GM12878 (cell line): ENCODE measurements around the gene RAD51B. TPM values are rescaled to one million over a fixed set of nuclear protein-coding genes. Genes with fewer than 3 reads are reported as not detected.

Source experiments
- ATAC-seq: fragments of 200-7000 bp; cut with Tn5 transposase; 3 replicates; pipeline ENCODE4 v1.9.1; 2020; ENCODE audit warnings: mild to moderate bottlenecking, moderate library complexity
- BruUV-seq: library from RNA; stranded (reverse); fragments of 400-500 nt; replicated peaks from 2 replicates; lab custom pipeline; 2021; lab: Mats Ljungman, UMichigan
- CTCF ChIA-PET: fragments of 300-600 bp; sonication (Branson Sonifier 250); formaldehyde crosslinking; extraction: SDS; loops from one replicate; lab custom pipeline; 2021; ENCODE audit warnings: inconsistent platforms; lab: Yijun Ruan, JAX
- POLR2A ChIA-PET: fragments of 350-600 bp; formaldehyde crosslinking; extraction: SDS; loops from one replicate; lab custom pipeline; 2021; ENCODE audit warnings: inconsistent platforms; lab: Charles Lee
- RAD21 ChIA-PET: fragments of 300-600 bp; sonication (Branson Sonifier 250); formaldehyde crosslinking; loops from one replicate; lab custom pipeline; 2023; ENCODE audit warnings: antibody characterized with exemption; ENCODE audit not compliant: unreplicated experiment; lab: Charles Lee
- SMC1A ChIA-PET: fragments of 300-600 bp; sonication (Branson Sonifier 250); formaldehyde crosslinking; loops from one replicate; lab custom pipeline; 2023; ENCODE audit not compliant: unreplicated experiment, uncharacterized antibody; lab: Charles Lee
- DNase-seq: peaks from one replicate; pipeline ENCODE4 v3.0.0-alpha.2; 2011; ENCODE audit warnings: low read depth, low spot score
- FAIRE-seq: peaks from 3 replicates; lab custom pipeline; 2011; peaks lifted over from hg19 to GRCh38; lab: Jason Lieb, UNC
- H2AFZ ChIP-seq: 2 replicates; pipeline ENCODE4 v1.6.0; 2011; ENCODE audit warnings: low read depth, low read length, control low read depth; ENCODE audit not compliant: control insufficient read depth
- H3K27ac ChIP-seq: 2 replicates; pipeline ENCODE4 v1.5.1; 2011; ENCODE audit warnings: control low read depth; ENCODE audit not compliant: control insufficient read depth, insufficient read depth
- H3K27me3 ChIP-seq, 2 experiments: replicated peaks in 1 of 2; 2 replicates each; pipeline versions ENCODE4 v1.6.0 to v1.6.1; 2011; ENCODE audit warnings: low read length in 1 of 2; ENCODE audit not compliant: control insufficient read depth in 2 of 2, insufficient read depth in 2 of 2
- H3K36me3 ChIP-seq, 2 experiments: 2 replicates each; pipeline ENCODE4 v1.5.1; 2011; ENCODE audit warnings: low read length in 1 of 2; ENCODE audit not compliant: control insufficient read depth in 2 of 2, insufficient read depth in 2 of 2
- H3K4me1 ChIP-seq: 2 replicates; pipeline ENCODE4 v1.6.1; 2011; ENCODE audit warnings: mild to moderate bottlenecking, low read length, moderate library complexity, mixed read lengths; ENCODE audit not compliant: control insufficient read depth, insufficient read depth
- H3K4me2 ChIP-seq: 2 replicates; pipeline ENCODE4 v1.6.0; 2011; ENCODE audit warnings: control low read depth; ENCODE audit not compliant: control insufficient read depth, insufficient read depth
- H3K4me3 ChIP-seq: fragments of 200-600 bp; sonication (generic); 2 replicates; pipeline ENCODE4 v1.5.1; 2016
- H3K79me2 ChIP-seq: 2 replicates; pipeline ENCODE4 v1.6.0; 2011; ENCODE audit warnings: low read length; ENCODE audit not compliant: control insufficient read depth, insufficient read depth
- H3K9ac ChIP-seq: 2 replicates; pipeline ENCODE4 v1.8.0; 2011; ENCODE audit warnings: low read length, control low read depth, mixed read lengths; ENCODE audit not compliant: control insufficient read depth, insufficient read depth
- H3K9me3 ChIP-seq: replicated peaks from 3 replicates; pipeline ENCODE4 v1.5.1; 2011; ENCODE audit warnings: mild to moderate bottlenecking, low read length; ENCODE audit not compliant: control insufficient read depth, insufficient read depth
- H4K20me1 ChIP-seq: 2 replicates; pipeline ENCODE4 v1.6.0; 2011; ENCODE audit not compliant: control insufficient read depth, insufficient read depth
- ASH2L ChIP-seq: fragments of 300-600, 200-600 bp; sonication (generic); IDR thresholded peaks from 2 replicates; pipeline ENCODE4 v1.6.1; 2017; ENCODE audit warnings: low read depth, mild to moderate bottlenecking, borderline replicate concordance
- BMI1 ChIP-seq: fragments of 450-650 bp; IDR thresholded peaks from 2 replicates; pipeline ENCODE4 v1.6.1; 2016; ENCODE audit warnings: mild to moderate bottlenecking, moderate library complexity, borderline replicate concordance
- BRCA1 ChIP-seq: IDR thresholded peaks from 2 replicates; pipeline ENCODE4 v1.6.1; 2011; ENCODE audit warnings: low read depth, low read length, improper control_type of control experiment
- CUX1 ChIP-seq: IDR thresholded peaks from 2 replicates; pipeline ENCODE4 v1.6.1; 2012; ENCODE audit warnings: improper control_type of control experiment, low read depth, low read length; ENCODE audit not compliant: insufficient replicate concordance
- EP300 ChIP-seq, 2 experiments: fragments of 150-350 bp in 1 of 2; IDR thresholded peaks; 2 replicates each; pipeline ENCODE4 v1.6.1; 2011 to 2012; ENCODE audit warnings: low read depth in 2 of 2, low read length in 2 of 2, borderline replicate concordance in 1 of 2, improper control_type of control experiment in 1 of 2, inconsistent platforms in 1 of 2; ENCODE audit not compliant: control insufficient read depth in 1 of 2
- ETV6 ChIP-seq, 2 experiments: fragments of 450-650 bp in 1 of 2; IDR thresholded peaks in 1 of 2; conservative IDR thresholded peaks in 1 of 2; 2 replicates each; pipeline ENCODE4 v1.6.1; 2014; ENCODE audit warnings: antibody characterized with exemption in 1 of 2, borderline replicate concordance in 1 of 2, low read depth in 1 of 2, mild to moderate bottlenecking in 1 of 2, moderate library complexity in 1 of 2
- NFIC ChIP-seq: IDR thresholded peaks from 2 replicates; pipeline ENCODE4 v1.6.1; 2012; ENCODE audit warnings: low read depth, mild to moderate bottlenecking, inconsistent platforms, low read length, moderate library complexity
- NR2C2 ChIP-seq: IDR thresholded peaks from 2 replicates; pipeline ENCODE4 v1.6.1; 2011; ENCODE audit warnings: borderline replicate concordance, low read depth; ENCODE audit not compliant: control insufficient read depth, insufficient read length
- RAD51 ChIP-seq: fragments of 450-650 bp; IDR thresholded peaks from 2 replicates; pipeline ENCODE4 v1.6.1; 2016; ENCODE audit warnings: moderate library complexity, mild to moderate bottlenecking, inconsistent platforms
- RB1 ChIP-seq: fragments of 450-650 bp; formaldehyde crosslinking; IDR thresholded peaks from 2 replicates; pipeline ENCODE4 v1.6.1; 2017; ENCODE audit warnings: mild to moderate bottlenecking, borderline replicate concordance
- YY1 ChIP-seq: IDR thresholded peaks from 2 replicates; pipeline ENCODE4 v1.6.1; 2011; ENCODE audit warnings: low read depth, mild to moderate bottlenecking, low read length
- ZBTB40 ChIP-seq: fragments of 450-650 bp; IDR thresholded peaks from 2 replicates; pipeline ENCODE4 v1.6.1; 2016; ENCODE audit warnings: mild to moderate bottlenecking, moderate library complexity, borderline replicate concordance
- ZNF24 ChIP-seq: fragments of 450-650 bp; IDR thresholded peaks from 2 replicates; pipeline ENCODE4 v1.6.1; 2017; ENCODE audit warnings: antibody characterized with exemption, mild to moderate bottlenecking
- ZZZ3 ChIP-seq: IDR thresholded peaks from 2 replicates; pipeline ENCODE4 v1.6.1; 2011; ENCODE audit warnings: low read depth; ENCODE audit not compliant: control insufficient read depth, insufficient read length
- in situ Hi-C: fragments of 300-500 bp; cut with MboI; formaldehyde crosslinking; loops from 9 replicates; pipeline ENCODE4 v1.14.3; 2018; ENCODE audit warnings: mixed read lengths
- intact Hi-C: fragments of 100-400 bp; cut with micrococcal nuclease; formaldehyde crosslinking; loops from one replicate; pipeline ENCODE4 v1.14.2; 2022; ENCODE audit not compliant: unreplicated experiment
- polyA plus RNA-seq, 11 experiments: library from polyadenylated mRNA; depleted of rRNA in 4 of 11; unstranded in 6 of 11; stranded (reverse) in 5 of 11; fragments of >200 nt; fragmentation: Nextera tagmentation in 4 of 11; fragmentation: Illumina TruSeq in 1 of 11; extraction: Ambion mirVana in 4 of 11; extraction: Trizol in 1 of 11; gene quantifications; 1 replicate in 1 of 11; 2 replicates in 10 of 11; pipeline versions ENCODE4 v1.2.1 to v1.2.3, GENCODE V29; 2011 to 2016; ENCODE audit warnings: inconsistent platforms in 2 of 11, missing spikeins in 2 of 11, low read depth in 1 of 11
- total RNA-seq, 4 experiments: library from RNA; depleted of rRNA in 3 of 4; stranded (reverse); fragments of >200 nt in 3 of 4; fragmentation: Illumina TruSeq in 1 of 4; extraction: Trizol in 1 of 4; gene quantifications; 2 replicates each; pipeline versions ENCODE4 v1.2.1 to v1.2.3, GENCODE V29; 2013 to 2021

The RAD51B gene
- total and polyA plus RNA-seq, 10 of the 15 experiments (the other 5 are each of a cell fraction or from before 2014, with no cell fraction given) = 9.8 to 26.8 (median 21.3) TPM

- in situ Hi-C loops (no loop called here), intact Hi-C loops (no loop called here)
- Histone ChIP-seq H4K20me1 (no peaks in the 10 kb centered on the region), H3K4me2 (no peak overlapping the region), H3K4me1 (no peaks in the 10 kb centered on the region), H3K9ac (no peak overlapping the region), H2AFZ (no peak overlapping the region), H3K79me2 (no peaks in the 10 kb centered on the region), H3K4me3 (no peak overlapping the region), H3K36me3 (no peaks in the 10 kb centered on the region), H3K9me3 (no peaks in the 10 kb centered on the region; the same call in 2 of the 3 replicates), H3K27ac (no peak overlapping the region), H3K27me3 (no peaks in the 10 kb centered on the region)
- DNase-seq (no peak), ATAC-seq (no peak), FAIRE-seq (no peak)
- POLR2A ChIA-PET = interaction anchor here (0.6 kb wide), 1 partner anchor 67 kb away, joined by 4 read pairs; no protein-coding TSS in a partner anchor
- CTCF ChIA-PET = interaction anchor here (0.6 kb wide), 1 partner anchor 686 kb away, joined by 4 read pairs; no protein-coding TSS in a partner anchor
- SMC1A ChIA-PET = interaction anchor here (0.7 to 2.8 kb wide), 6 partner anchors 12 to 255 kb away, joined by 3 to 12 read pairs (median 3); no protein-coding TSS in a partner anchor
- BruUV-seq = no TSS peak
- RAD21 ChIA-PET = interaction anchor here (2.8 kb wide), 1 partner anchor 194 kb away, joined by 11 read pairs; no protein-coding TSS in a partner anchor
- TF ChIP-seq ZZZ3 (no peak), RB1 (no peak), NR2C2 (no peak), BRCA1 (no peak), ETV6 (conservative IDR thresholded peaks at IDR 0.05 in 1 of 2, IDR thresholded peaks at IDR 0.05 in 1 of 2; ENCODE audit: borderline replicate concordance in 1 of 2, low read depth in 1 of 2) (no peak), ZBTB40 (no peak), YY1 (no peak), CUX1 (no peak), BMI1 (no peak), RAD51 (no peak), EP300 (IDR thresholded peaks at IDR 0.05; ENCODE audit: borderline replicate concordance in 1 of 2, control insufficient read depth in 1 of 2, low read depth in 2 of 2, low read length in 2 of 2) (no peak), NFIC (no peak), ASH2L (no peak), ZNF24 (no peak)
These were observed 196.8 kb downstream of the RAD51B start for GRCh38 chr14:68016255-68016914.
